Measurements from ENCODE around the gene COL5A2.

COL5A2 gene

GRCh38 chr2:188997263-188997662, 182.3 kb downstream of the COL5A2 start:
- DNase-seq (ENCODE audit: low spot score) = no peak

DNA sequence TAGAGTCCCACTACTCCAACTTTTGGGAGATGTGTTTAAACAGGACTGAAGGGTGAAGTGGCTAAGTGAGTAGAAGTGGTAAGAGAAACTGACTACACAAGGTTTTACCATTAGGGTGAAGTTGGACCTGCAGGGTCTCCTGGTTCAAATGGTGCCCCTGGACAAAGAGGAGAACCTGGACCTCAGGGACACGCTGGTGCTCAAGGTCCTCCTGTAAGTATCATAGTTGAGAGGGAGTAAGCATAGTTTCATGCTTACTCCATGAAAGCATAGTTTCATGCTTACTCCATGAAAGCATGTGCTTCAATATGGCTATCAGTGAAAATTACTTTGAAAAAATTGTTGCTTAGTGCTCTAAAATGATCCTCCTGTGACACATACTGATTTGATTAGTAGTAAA, 186.3 kb downstream of the COL5A2 start:
- DNase-seq (ENCODE audit: low spot score) = no peak

GRCh38 chr2:188986839-188987238, 192.7 kb downstream of the COL5A2 start:
- no peak for DNase-seq (ENCODE audit: low spot score)

DNA sequence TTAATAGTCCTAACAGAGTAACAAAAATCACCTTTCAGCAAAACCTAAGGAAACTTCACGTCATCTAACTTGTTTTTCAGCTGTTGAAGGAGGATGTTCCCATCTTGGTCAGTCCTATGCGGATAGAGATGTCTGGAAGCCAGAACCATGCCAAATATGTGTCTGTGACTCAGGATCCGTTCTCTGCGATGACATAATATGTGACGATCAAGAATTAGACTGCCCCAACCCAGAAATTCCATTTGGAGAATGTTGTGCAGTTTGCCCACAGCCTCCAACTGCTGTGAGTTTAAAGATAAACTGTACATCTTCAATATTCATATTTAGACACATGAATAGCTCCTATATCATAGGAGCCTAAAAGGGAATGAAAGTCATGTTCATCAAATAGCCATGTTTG, 194.9 kb downstream of the COL5A2 start:
- no peak for DNase-seq (ENCODE audit: low spot score)

GRCh38 chr2:188984065-188984491, 195.5 kb downstream of the COL5A2 start:
- DNase-seq (ENCODE audit: low spot score) = no peak

GRCh38 chr2:188983427-188984064, 196.0 kb downstream of the COL5A2 start:
- DNase-seq (ENCODE audit: low spot score) = no peak

Data from CD4-positive, alpha-beta T cell treated with Interleukin-6 at 100 ng/mL for 8 hours (primary cell).